GM19238 (cell line): ENCODE results near the gene HHAT.
"Not testable (repeated sequence)": the region's sequence is repeated elsewhere in the genome, so short reads cannot be mapped to it uniquely, and the experiment has no call there.

Experiments used
- DNase-seq: peaks from one replicate; pipeline ENCODE4 v3.0.0; 2011; ENCODE audit warnings: low spot score; ENCODE audit not compliant: insufficient read length

HHAT gene

DNA sequence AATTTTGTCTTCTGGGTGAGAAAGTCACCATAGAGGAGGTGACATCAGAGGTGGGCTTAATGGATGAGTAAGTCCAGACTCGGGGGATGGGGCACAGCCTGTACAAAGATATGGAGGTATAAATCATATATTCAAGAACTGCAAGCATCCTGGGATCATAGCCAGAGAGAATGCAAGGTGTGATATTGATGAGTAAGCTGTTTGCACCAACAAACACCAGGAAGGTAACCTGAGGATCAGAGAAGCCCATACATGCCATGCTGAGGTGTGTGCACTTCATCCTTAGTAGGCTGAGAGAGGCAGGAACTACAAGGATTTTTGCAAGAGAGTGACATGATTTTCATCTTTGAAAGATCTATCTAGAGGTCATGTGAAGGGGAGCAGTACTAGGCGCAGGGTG, 306.4 kb downstream of the HHAT start:
- DNase-seq, result no peak

DNA sequence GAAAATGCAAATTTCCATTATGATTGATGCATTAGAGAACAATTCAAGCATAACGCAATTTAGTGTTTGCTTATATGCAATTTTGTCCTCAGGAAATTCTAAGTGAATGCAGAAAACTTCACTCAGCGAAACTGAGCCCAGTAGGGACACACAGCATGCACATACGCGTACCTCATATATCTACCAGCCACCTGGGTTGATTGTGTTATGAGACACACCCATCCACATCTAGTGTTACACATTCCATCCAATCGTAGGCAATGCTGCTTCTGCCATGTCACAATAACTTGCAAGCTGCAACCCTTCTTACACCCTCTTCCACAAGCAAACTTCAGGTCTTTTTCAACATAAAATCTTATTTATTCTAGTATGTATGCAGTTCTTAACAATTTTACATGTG, 312.9 kb downstream of the HHAT start:
- DNase-seq, result no peak

GRCh38 chr1:210645582-210646257, 317.0 kb downstream of the HHAT start:
- DNase-seq, result no peak

- DNase-seq, result no peak
These were observed 317.5 kb downstream of the HHAT start for GRCh38 chr1:210646258-210646616.

GRCh38 chr1:210647406-210648333, 319.0 kb downstream of the HHAT start:
- no peak for DNase-seq

GRCh38 chr1:210648588-210649269, 320.0 kb downstream of the HHAT start:
- no peak for DNase-seq

DNA sequence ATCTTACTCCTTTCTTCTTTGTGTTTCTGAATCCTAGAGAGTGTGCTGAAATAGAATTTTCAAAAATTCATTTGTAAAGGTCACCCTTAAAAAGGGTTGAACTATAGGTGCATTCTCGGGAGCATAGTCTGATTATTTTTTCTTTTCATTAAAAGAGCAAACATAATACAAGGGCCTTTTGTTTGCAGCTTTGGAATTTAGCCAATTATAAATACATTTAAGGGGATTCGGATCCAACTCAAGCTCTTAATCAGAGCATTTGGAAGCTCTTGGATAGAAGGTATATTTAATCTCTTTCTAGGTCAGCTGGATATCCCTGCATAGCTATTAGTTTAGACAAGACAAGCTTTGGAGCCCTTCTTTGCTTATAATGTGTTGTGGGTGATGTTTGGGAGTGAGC, 321.7 kb downstream of the HHAT start:
- DNase-seq, result no peak

DNA sequence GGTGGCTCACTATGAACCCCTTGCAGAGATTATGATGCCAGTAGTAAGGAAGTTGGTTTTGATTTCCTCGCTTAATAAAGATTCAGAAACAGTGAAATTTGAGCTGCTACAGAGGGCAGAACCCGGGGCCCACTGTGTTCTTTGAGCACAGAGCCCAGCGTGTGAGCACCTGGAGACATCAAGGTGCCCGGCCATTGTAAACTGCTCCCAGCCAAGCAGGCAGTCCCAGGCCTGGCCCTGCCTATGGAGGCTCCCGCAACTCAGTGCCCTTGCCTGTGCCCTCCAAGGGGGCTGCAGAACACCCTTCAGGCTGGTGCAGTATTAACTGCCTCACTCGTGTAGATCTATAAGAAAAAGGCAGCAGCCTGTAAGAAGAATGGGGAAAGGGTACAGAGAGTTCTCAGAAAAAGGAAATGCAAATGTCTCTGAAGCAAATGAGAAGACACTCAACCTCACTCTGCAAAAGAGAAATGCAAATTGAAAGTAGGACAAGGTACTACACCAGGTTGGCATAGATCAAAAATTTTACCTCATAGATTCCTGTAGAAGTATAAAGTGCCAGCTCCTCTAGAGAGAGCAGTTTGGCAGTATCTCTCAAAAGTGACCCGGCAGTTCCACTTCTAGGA, 323.7 kb downstream of the HHAT start:
- no peak for DNase-seq

- DNase-seq, result no peak
These were observed 325.1 kb downstream of the HHAT start for GRCh38 chr1:210653771-210654170.

GRCh38 chr1:210654176-210654981, 325.7 kb downstream of the HHAT start:
- no peak for DNase-seq

DNA sequence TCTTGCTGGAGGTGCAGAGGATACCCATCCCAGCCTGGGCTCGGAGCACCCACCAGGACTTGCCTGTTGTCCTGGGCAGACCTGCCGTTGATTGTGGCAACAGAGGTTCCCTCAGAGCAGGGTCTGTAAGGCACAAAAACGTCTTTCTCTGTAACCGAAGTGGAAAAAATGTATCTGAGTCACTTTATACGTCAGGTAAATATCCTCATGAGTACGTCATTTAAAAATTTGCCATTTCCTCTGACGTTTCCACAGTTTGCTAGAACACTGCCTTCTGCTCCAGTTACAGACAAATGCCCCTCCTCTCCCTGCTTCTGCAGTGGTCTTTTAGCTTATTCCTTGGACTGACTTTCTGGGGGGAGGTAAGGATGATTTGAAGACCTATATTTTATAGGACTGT, 326.8 kb downstream of the HHAT start:
- no peak for DNase-seq

GRCh38 chr1:210657806-210658205, 329.1 kb downstream of the HHAT start:
- DNase-seq, result no peak

- not testable (repeated sequence) for DNase-seq
These were observed 332.8 kb downstream of the HHAT start for GRCh38 chr1:210661520-210661919.

DNA sequence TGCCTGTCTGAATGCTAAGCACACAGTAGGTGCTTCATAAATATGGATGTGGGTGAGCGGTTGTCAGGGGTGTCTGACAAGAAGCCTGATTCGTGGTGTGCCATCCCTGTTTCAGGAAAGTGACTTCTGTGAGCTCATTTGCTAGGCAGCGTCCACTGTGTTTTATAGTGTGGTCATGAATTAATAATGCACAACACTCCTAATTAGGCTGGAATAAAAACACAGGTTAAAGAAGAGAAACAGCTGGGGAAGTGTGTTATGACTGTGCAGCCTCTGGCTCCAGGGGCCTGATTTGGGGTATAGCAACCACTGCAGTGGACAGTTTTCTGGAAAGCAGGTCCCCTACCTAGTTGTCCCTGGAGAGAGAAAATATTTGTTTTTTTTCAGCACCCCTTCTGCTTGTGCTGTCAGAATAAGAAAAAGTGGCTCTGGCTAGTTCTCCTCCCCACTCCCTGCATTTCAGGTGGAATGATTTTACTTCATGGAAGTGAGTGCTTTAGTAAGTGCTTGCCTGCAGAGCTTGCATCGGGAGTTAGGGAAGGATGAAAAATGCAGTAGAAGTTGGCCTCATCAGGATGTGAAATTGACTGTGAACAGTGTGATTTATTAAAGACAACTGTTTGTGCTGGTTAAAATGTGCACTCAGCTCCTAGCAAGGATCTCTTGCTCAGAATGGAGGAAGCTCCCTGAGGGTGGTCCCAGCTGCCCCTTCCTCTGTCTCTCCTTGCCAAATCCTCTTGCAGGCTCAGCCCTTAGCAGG, 333.8 kb downstream of the HHAT start:
- DNase-seq, result no peak

- no peak for DNase-seq
These were observed 335.2 kb downstream of the HHAT start for GRCh38 chr1:210663730-210664573.

- DNase-seq, result no peak
These were observed 341.2 kb downstream of the HHAT start for GRCh38 chr1:210669951-210670350.

GRCh38 chr1:210674151-210674550, 345.4 kb downstream of the HHAT start:
- DNase-seq, result no peak

- DNase-seq, result no peak
These were observed 347.8 kb downstream of the HHAT start for GRCh38 chr1:210676539-210676938.

DNA sequence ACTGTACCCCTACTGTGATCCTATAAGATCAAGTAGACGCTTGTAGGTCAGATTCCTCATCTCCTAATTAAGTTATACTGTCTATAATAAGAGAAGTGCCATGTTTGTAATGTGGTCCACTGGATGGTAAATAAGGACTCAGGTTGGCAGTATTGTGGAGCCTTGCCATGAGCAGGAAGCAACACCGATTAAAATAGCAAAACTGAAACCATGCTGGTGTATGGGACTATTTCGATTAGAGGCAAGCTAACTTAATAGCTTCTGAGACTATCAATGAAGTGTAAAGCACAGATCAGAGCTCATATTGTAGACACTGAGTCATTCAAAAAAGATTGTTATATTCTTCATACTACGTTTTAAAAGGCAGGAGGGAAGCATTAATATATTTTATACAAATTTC, 348.8 kb downstream of the HHAT start:
- DNase-seq, result no peak
